Measurements from ENCODE around the gene TMEM208.

GRCh38 chr16:67252609-67253497 lies 25.9 kb downstream of the TMEM208 start:
- TF ChIP-seq CTCF (IDR thresholded peaks at IDR 0.05) (no peak), POLR2A (IDR thresholded peaks at IDR 0.05) (no peak)
